GM23338 (cell line): Measurements from ENCODE around the gene HSPB9.

Experiments
- CREB1 ChIP-seq: fragments of 250-450 bp; sonication (Bioruptor Pico); IDR thresholded peaks from 2 replicates; pipeline ENCODE4 v1.5.0; 2020; ENCODE audit warnings: low read depth, mild to moderate bottlenecking, moderate library complexity
- CTCF ChIP-seq, 2 experiments: fragments of 200-600 bp in 1 of 2; sonication (generic) in 1 of 2; conservative IDR thresholded peaks; 2 replicates each; pipeline versions ENCODE4 v1.5.1 to v1.6.1; 2016 to 2017; ENCODE audit warnings: antibody characterized with exemption in 2 of 2, low read depth in 2 of 2, mild to moderate bottlenecking in 2 of 2, moderate library complexity in 1 of 2
- EZH2 ChIP-seq: fragments of 200-600 bp; sonication (generic); IDR thresholded peaks from one replicate; pipeline ENCODE4 v1.8.0; 2017; ENCODE audit warnings: antibody characterized with exemption, mild to moderate bottlenecking, low read depth; ENCODE audit not compliant: unreplicated experiment
- EZH2phosphoT487 ChIP-seq: fragments of 200-600 bp; sonication (generic); IDR thresholded peaks from one replicate; pipeline ENCODE4 v1.8.1; 2018; ENCODE audit warnings: antibody characterized with exemption; ENCODE audit not compliant: unreplicated experiment
- NANOG ChIP-seq: IDR thresholded peaks from 2 replicates; pipeline ENCODE4 v1.6.1; 2016; ENCODE audit warnings: antibody characterized with exemption, borderline replicate concordance
- POLR2AphosphoS5 ChIP-seq: IDR thresholded peaks from 2 replicates; pipeline ENCODE4 v1.6.1; 2016; ENCODE audit warnings: antibody characterized with exemption, low read depth
- REST ChIP-seq: IDR thresholded peaks from one replicate; pipeline ENCODE4 v1.6.1; 2018; ENCODE audit warnings: antibody characterized with exemption; ENCODE audit not compliant: unreplicated experiment

GRCh38 chr17:42131981-42132432, 9.4 kb downstream of the HSPB9 start:
- TF ChIP-seq EZH2 = no peak
- TF ChIP-seq CTCF (conservative IDR thresholded peaks at IDR 0.05; ENCODE audit: low read depth in 2 of 2) = no peak
- no peak for TF ChIP-seq CREB1
- no peak for TF ChIP-seq POLR2AphosphoS5
- TF ChIP-seq EZH2phosphoT487 = no peak
- no peak for TF ChIP-seq NANOG
- TF ChIP-seq REST = no peak
